GM23338 (cell line): ENCODE data around the gene SLC39A5. TPM values are rescaled to one million over a fixed set of nuclear protein-coding genes. Genes with fewer than 3 reads are reported as not detected.

Experiments
- ATAC-seq: fragments of 200-7000 bp; cut with Tn5 transposase; 3 replicates; pipeline ENCODE4 v1.9.1; 2020
- DNase-seq: peaks from one replicate; pipeline ENCODE4 v3.0.0-alpha.2; 2015; ENCODE audit warnings: low spot score
- H2AFZ ChIP-seq: fragments of 200-600 bp; sonication (generic); 2 replicates; pipeline ENCODE4 v1.8.0; 2016; ENCODE audit warnings: antibody characterized with exemption, mild to moderate bottlenecking, moderate library complexity
- H3F3A ChIP-seq: fragments of 200-600 bp; sonication (generic); replicated peaks from 2 replicates; pipeline ENCODE4 v1.8.0; 2017; ENCODE audit warnings: antibody characterized with exemption, mixed run types, low read depth
- H3K27ac ChIP-seq: fragments of 200-600 bp; sonication (generic); 2 replicates; pipeline ENCODE4 v1.6.1; 2016; ENCODE audit warnings: low read depth
- H3K27me3 ChIP-seq: fragments of 200-600 bp; sonication (generic); 2 replicates; pipeline ENCODE4 v1.8.0; 2016; ENCODE audit warnings: mild to moderate bottlenecking, mixed run types, moderate library complexity; ENCODE audit not compliant: insufficient read depth
- H3K36me3 ChIP-seq: fragments of 200-600 bp; sonication (generic); 2 replicates; pipeline ENCODE4 v1.8.0; 2016; ENCODE audit warnings: mild to moderate bottlenecking; ENCODE audit not compliant: insufficient read depth
- H3K4me1 ChIP-seq: fragments of 200-600 bp; sonication (generic); 2 replicates; pipeline ENCODE4 v1.8.0; 2016; ENCODE audit warnings: mild to moderate bottlenecking, moderate library complexity; ENCODE audit not compliant: insufficient read depth
- H3K4me2 ChIP-seq: fragments of 200-600 bp; sonication (generic); 2 replicates; pipeline ENCODE4 v1.7.1; 2017; ENCODE audit warnings: mixed run types
- H3K4me3 ChIP-seq: fragments of 200-600 bp; sonication (generic); 2 replicates; pipeline ENCODE4 v1.6.1; 2016; ENCODE audit warnings: mixed run types
- H3K79me2 ChIP-seq: fragments of 200-600 bp; sonication (generic); replicated peaks from 2 replicates; pipeline ENCODE4 v1.8.0; 2017; ENCODE audit warnings: mild to moderate bottlenecking; ENCODE audit not compliant: insufficient read depth
- H3K9me2 ChIP-seq: fragments of 200-600 bp; sonication (generic); 2 replicates; pipeline ENCODE4 v1.8.0; 2017; ENCODE audit not compliant: insufficient read depth
- H4K20me1 ChIP-seq: fragments of 200-600 bp; sonication (generic); replicated peaks from 2 replicates; pipeline ENCODE4 v1.8.0; 2017; ENCODE audit warnings: mild to moderate bottlenecking; ENCODE audit not compliant: insufficient read depth
- H3K27ac Mint-ChIP-seq: 2 replicates; pipeline ENCODE4 v1.8.0; 2020; ENCODE audit warnings: inconsistent platforms, mild to moderate bottlenecking, moderate library complexity, mixed read lengths
- H3K27me3 Mint-ChIP-seq: 3 replicates; pipeline ENCODE4 v1.8.0; 2022; ENCODE audit warnings: low read depth, mild to moderate bottlenecking, moderate library complexity, mixed read lengths, inconsistent platforms; ENCODE audit not compliant: insufficient read depth, poor library complexity
- H3K36me3 Mint-ChIP-seq: 3 replicates; pipeline ENCODE4 v1.8.0; 2021; ENCODE audit warnings: low read depth, mild to moderate bottlenecking, inconsistent platforms, moderate library complexity, mixed read lengths
- H3K4me1 Mint-ChIP-seq: 3 replicates; pipeline ENCODE4 v1.8.0; 2020; ENCODE audit warnings: mild to moderate bottlenecking, inconsistent platforms, mixed read lengths
- H3K4me3 Mint-ChIP-seq: 3 replicates; pipeline ENCODE4 v1.8.0; 2021; ENCODE audit warnings: moderate library complexity, mild to moderate bottlenecking, inconsistent platforms, mixed read lengths
- H3K9me3 Mint-ChIP-seq: 3 replicates; pipeline ENCODE4 v1.8.0; 2020; ENCODE audit warnings: moderate library complexity, mild to moderate bottlenecking, inconsistent platforms, mixed read lengths
- CREB1 ChIP-seq: fragments of 250-450 bp; sonication (Bioruptor Pico); IDR thresholded peaks from 2 replicates; pipeline ENCODE4 v1.5.0; 2020; ENCODE audit warnings: low read depth, mild to moderate bottlenecking, moderate library complexity
- EZH2 ChIP-seq: fragments of 200-600 bp; sonication (generic); IDR thresholded peaks from one replicate; pipeline ENCODE4 v1.8.0; 2017; ENCODE audit warnings: antibody characterized with exemption, mild to moderate bottlenecking, low read depth; ENCODE audit not compliant: unreplicated experiment
- JUNB ChIP-seq: IDR thresholded peaks from one replicate; pipeline ENCODE4 v1.6.1; 2016; ENCODE audit warnings: antibody characterized with exemption; ENCODE audit not compliant: unreplicated experiment
- NANOG ChIP-seq: IDR thresholded peaks from 2 replicates; pipeline ENCODE4 v1.6.1; 2016; ENCODE audit warnings: antibody characterized with exemption, borderline replicate concordance
- POLR2AphosphoS5 ChIP-seq: IDR thresholded peaks from 2 replicates; pipeline ENCODE4 v1.6.1; 2016; ENCODE audit warnings: antibody characterized with exemption, low read depth
- REST ChIP-seq: IDR thresholded peaks from one replicate; pipeline ENCODE4 v1.6.1; 2018; ENCODE audit warnings: antibody characterized with exemption; ENCODE audit not compliant: unreplicated experiment
- STAT1 ChIP-seq: IDR thresholded peaks from one replicate; pipeline ENCODE4 v1.6.1; 2016; ENCODE audit warnings: antibody characterized with exemption; ENCODE audit not compliant: unreplicated experiment
- ZNF114 ChIP-seq: fragments of 250-450 bp; sonication (Bioruptor Pico); IDR thresholded peaks from 2 replicates; pipeline ENCODE4 v1.5.0; 2020; ENCODE audit warnings: mild to moderate bottlenecking, moderate library complexity
- ZNF331 ChIP-seq: fragments of 250-450 bp; sonication (Bioruptor Pico); IDR thresholded peaks from 2 replicates; pipeline ENCODE4 v1.5.0; 2020; ENCODE audit warnings: low read depth, mild to moderate bottlenecking, moderate library complexity
- polyA plus RNA-seq: library from polyadenylated mRNA; unstranded; fragments of >200 nt; fragmentation: Nextera tagmentation; extraction: Ambion mirVana; gene quantifications from 2 replicates; pipeline ENCODE4 v1.2.1, GENCODE V29; 2016
- total RNA-seq: library from RNA; depleted of rRNA; stranded (reverse); fragments of >200 nt; shearing (Covaris generic); gene quantifications from 2 replicates; pipeline ENCODE4 v1.2.3, GENCODE V29; 2014
- TF ChIP-seq, protein P1 (sequence below): IDR thresholded peaks from 2 replicates; pipeline ENCODE4 v1.6.1; 2016; ENCODE audit warnings: antibody characterized with exemption

The SLC39A5 gene
- total and polyA plus RNA-seq, 2 experiments from 2014 or later: 0.29 to 0.59 TPM

DNA sequence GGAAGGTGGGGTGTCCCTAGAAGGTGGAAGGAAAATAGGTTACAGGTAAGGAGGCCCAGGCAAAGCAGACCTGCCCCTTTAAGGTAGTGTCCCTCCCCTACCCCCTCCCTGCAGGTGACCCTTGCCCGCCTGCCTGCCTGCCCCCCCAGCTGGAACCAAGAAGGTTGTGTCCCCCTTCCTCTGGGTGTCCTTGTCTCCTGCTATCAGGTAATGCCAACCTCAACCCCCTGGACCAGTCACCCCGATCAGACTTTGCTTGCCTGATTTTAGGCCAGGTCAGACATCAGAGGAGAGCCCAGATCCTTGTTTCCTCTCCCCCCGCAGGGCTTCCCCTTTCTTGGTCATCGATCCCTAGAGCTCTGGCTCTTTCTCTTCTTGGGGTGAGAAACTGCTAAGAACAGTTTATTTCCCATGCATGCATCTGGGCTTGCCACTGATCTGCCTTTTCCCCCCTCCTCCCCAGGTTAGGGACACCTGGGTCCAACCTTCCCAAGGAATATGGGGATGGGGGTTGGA is at the start of gene SLC39A5 (continued):
- no peak for TF ChIP-seq ZNF331 (CRISPR knock-in tag)

GRCh38 chr12:56186957-56187356 is 42.9 kb upstream of the SLC39A5 start:
- peak overlapping the region; percentile 69; the same call in 1 of the 2 replicates for H3K27ac ChIP-seq
- H3K4me3 ChIP-seq: peak overlapping the region; percentile 100
- H3K36me3 Mint-ChIP-seq: peaks cover 66% of the 10 kb centered on the region
- H3K9me3 Mint-ChIP-seq: peaks cover 6% of the 10 kb centered on the region; the same call in 2 of the 3 replicates
- peaks cover 23% of the 10 kb centered on the region; the same call in 1 of the 2 replicates for H3F3A ChIP-seq
- peaks cover 12% of the 10 kb centered on the region for H3K4me1 ChIP-seq
- H3K36me3 ChIP-seq: peaks cover 46% of the 10 kb centered on the region
- no peak for TF ChIP-seq POLR2AphosphoS5
- no peaks in the 10 kb centered on the region for H3K9me2 ChIP-seq
- H3K4me3 Mint-ChIP-seq: peak overlapping the region; percentile 37; the same call in 2 of the 3 replicates
- peaks cover 15% of the 10 kb centered on the region for H3K27me3 Mint-ChIP-seq
- peaks cover 21% of the 10 kb centered on the region for H3K4me1 Mint-ChIP-seq
- no peak overlapping the region for H2AFZ ChIP-seq
- ATAC-seq (no peak), DNase-seq (no peak)
- H3K27ac Mint-ChIP-seq: 0 out of 2 replicates have a peak overlapping the region, but pooled peaks have one; percentile 32
- H3K4me2 ChIP-seq: peak overlapping the region; percentile 97; the same call in 1 of the 2 replicates
- peaks cover 35% of the 10 kb centered on the region for H3K79me2 ChIP-seq
- peaks cover 20% of the 10 kb centered on the region for H4K20me1 ChIP-seq
- H3K27me3 ChIP-seq: no peaks in the 10 kb centered on the region

DNA sequence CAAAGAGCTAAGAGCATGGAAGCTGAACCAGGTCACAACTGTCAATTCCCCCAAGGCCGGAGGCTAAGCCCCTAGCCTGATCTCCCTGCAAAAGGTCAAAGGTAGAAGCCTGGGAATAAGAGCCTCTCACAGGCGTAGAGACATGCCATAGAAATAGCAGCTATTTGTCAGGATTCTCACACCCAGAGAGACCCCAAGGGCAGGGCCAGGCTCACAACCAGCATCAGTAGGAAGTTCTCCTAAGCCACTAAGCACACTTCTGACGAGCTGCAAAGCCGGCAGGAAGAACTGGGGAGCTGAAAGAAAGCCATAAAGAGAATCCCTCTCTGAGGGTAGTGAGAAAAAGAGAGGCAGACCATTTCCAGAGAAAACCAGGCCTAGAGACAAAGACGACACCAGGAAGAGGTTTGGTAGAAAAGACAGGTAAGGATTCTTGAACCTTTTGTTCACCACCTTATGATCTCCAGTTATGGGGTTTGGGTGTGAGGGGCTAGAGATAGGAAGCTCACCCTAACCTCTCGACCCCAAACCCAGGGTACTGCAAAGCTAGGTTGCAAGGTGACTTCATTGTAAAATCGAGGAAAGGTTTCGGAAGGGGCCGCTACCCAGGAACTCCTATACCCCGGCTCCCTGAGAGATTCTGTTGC is 41.6 kb upstream of the SLC39A5 start:
- peak overlapping the region; percentile 97 for H3K4me2 ChIP-seq
- peak overlapping the region; percentile 100 for H3K4me3 ChIP-seq
- H4K20me1 ChIP-seq: peaks cover 20% of the 10 kb centered on the region
- peaks cover 26% of the 10 kb centered on the region for H3K4me1 Mint-ChIP-seq
- H3K79me2 ChIP-seq: peaks cover 35% of the 10 kb centered on the region
- peak overlapping the region; percentile 84 for H3K4me3 Mint-ChIP-seq
- H3K27me3 ChIP-seq: no peaks in the 10 kb centered on the region
- H2AFZ ChIP-seq: 0 out of 2 replicates have a peak overlapping the region, but pooled peaks have one; percentile 57
- H3F3A ChIP-seq: peaks cover 23% of the 10 kb centered on the region; the same call in 1 of the 2 replicates
- no peaks in the 10 kb centered on the region for H3K9me2 ChIP-seq
- H3K9me3 Mint-ChIP-seq: peaks cover 6% of the 10 kb centered on the region; the same call in 2 of the 3 replicates
- H3K27ac ChIP-seq: peak overlapping the region; percentile 93
- peak overlapping the region; percentile 93 for H3K27ac Mint-ChIP-seq
- peaks cover 56% of the 10 kb centered on the region for H3K36me3 Mint-ChIP-seq
- DNase-seq (no peak), ATAC-seq (no peak)
- H3K36me3 ChIP-seq: peaks cover 33% of the 10 kb centered on the region
- H3K27me3 Mint-ChIP-seq: peaks cover 15% of the 10 kb centered on the region
- H3K4me1 ChIP-seq: peaks cover 12% of the 10 kb centered on the region
- TF ChIP-seq NANOG (no peak), POLR2AphosphoS5 (no peak), EZH2 (no peak), REST (no peak), STAT1 (no peak), CREB1 (CRISPR knock-in tag) (no peak), ZNF114 (CRISPR knock-in tag) (no peak), JUNB (no peak), ZNF331 (CRISPR knock-in tag) (no peak)
- TF ChIP-seq, protein P1, sequence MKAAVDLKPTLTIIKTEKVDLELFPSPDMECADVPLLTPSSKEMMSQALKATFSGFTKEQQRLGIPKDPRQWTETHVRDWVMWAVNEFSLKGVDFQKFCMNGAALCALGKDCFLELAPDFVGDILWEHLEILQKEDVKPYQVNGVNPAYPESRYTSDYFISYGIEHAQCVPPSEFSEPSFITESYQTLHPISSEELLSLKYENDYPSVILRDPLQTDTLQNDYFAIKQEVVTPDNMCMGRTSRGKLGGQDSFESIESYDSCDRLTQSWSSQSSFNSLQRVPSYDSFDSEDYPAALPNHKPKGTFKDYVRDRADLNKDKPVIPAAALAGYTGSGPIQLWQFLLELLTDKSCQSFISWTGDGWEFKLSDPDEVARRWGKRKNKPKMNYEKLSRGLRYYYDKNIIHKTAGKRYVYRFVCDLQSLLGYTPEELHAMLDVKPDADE: no peak
